ENCODE results near the gene NTN1.

The NTN1 gene

GRCh38 chr17:9200699-9201359 lies 179.5 kb downstream of the NTN1 start:
- TF ChIP-seq GATA2 (IDR thresholded peaks at IDR 0.05; ENCODE audit: low read depth, low read length) (no peak), GATA3 (IDR thresholded peaks at IDR 0.05; ENCODE audit: low read depth, low read length) (no peak)

GRCh38 chr17:9202532-9202931 lies 181.2 kb downstream of the NTN1 start:
- TF ChIP-seq GATA2 (IDR thresholded peaks at IDR 0.05; ENCODE audit: low read depth, low read length) (no peak), GATA3 (IDR thresholded peaks at IDR 0.05; ENCODE audit: low read depth, low read length) (no peak)

GRCh38 chr17:9203771-9204425 lies 182.6 kb downstream of the NTN1 start:
- no peak for TF ChIP-seq GATA2 (IDR thresholded peaks at IDR 0.05; ENCODE audit: low read depth, low read length)
- TF ChIP-seq GATA3 (IDR thresholded peaks at IDR 0.05; ENCODE audit: low read depth, low read length): no peak

- no peak for TF ChIP-seq GATA2 (IDR thresholded peaks at IDR 0.05; ENCODE audit: low read depth, low read length)
These were observed 183.5 kb downstream of the NTN1 start for GRCh38 chr17:9204637-9205329.

GRCh38 chr17:9205520-9206409 lies 184.5 kb downstream of the NTN1 start:
- no peak for TF ChIP-seq GATA3 (IDR thresholded peaks at IDR 0.05; ENCODE audit: low read depth, low read length)
- no peak for TF ChIP-seq GATA2 (IDR thresholded peaks at IDR 0.05; ENCODE audit: low read depth, low read length)

- TF ChIP-seq GATA3 (IDR thresholded peaks at IDR 0.05; ENCODE audit: low read depth, low read length) (no peak), GATA2 (IDR thresholded peaks at IDR 0.05; ENCODE audit: low read depth, low read length) (no peak)
These were observed 185.0 kb downstream of the NTN1 start for GRCh38 chr17:9206410-9206703.

GRCh38 chr17:9206741-9207332 lies 185.5 kb downstream of the NTN1 start:
- TF ChIP-seq GATA3 (IDR thresholded peaks at IDR 0.05; ENCODE audit: low read depth, low read length): no peak
- TF ChIP-seq GATA2 (IDR thresholded peaks at IDR 0.05; ENCODE audit: low read depth, low read length): no peak

- TF ChIP-seq GATA2 (IDR thresholded peaks at IDR 0.05; ENCODE audit: low read depth, low read length): no peak
- no peak for TF ChIP-seq GATA3 (IDR thresholded peaks at IDR 0.05; ENCODE audit: low read depth, low read length)
These were observed 187.2 kb downstream of the NTN1 start for GRCh38 chr17:9208381-9209105.

GRCh38 chr17:9209347-9209746 lies 188.0 kb downstream of the NTN1 start:
- TF ChIP-seq GATA2 (IDR thresholded peaks at IDR 0.05; ENCODE audit: low read depth, low read length) (no peak), GATA3 (IDR thresholded peaks at IDR 0.05; ENCODE audit: low read depth, low read length) (no peak)

GRCh38 chr17:9209781-9210370 lies 188.6 kb downstream of the NTN1 start:
- TF ChIP-seq GATA3 (IDR thresholded peaks at IDR 0.05; ENCODE audit: low read depth, low read length): no peak
- TF ChIP-seq GATA2 (IDR thresholded peaks at IDR 0.05; ENCODE audit: low read depth, low read length): no peak

GRCh38 chr17:9211133-9211765 lies 189.9 kb downstream of the NTN1 start:
- no peak for TF ChIP-seq GATA2 (IDR thresholded peaks at IDR 0.05; ENCODE audit: low read depth, low read length)

- TF ChIP-seq GATA3 (IDR thresholded peaks at IDR 0.05; ENCODE audit: low read depth, low read length) (no peak), GATA2 (IDR thresholded peaks at IDR 0.05; ENCODE audit: low read depth, low read length) (no peak)
These were observed 191.3 kb downstream of the NTN1 start for GRCh38 chr17:9212376-9213302.
